SK-N-SH treated with all-trans-retinoic acid at 6 μM for 48 hours (cell line): Measurements from ENCODE around the gene CDK14.

Experiments
- GLIS3 ChIP-seq: fragments of 250-450 bp; sonication (Bioruptor Pico); IDR thresholded peaks from 2 replicates; pipeline ENCODE4 v1.5.0; 2020; ENCODE audit warnings: mild to moderate bottlenecking, moderate library complexity
- PATZ1 ChIP-seq: fragments of 250-450 bp; sonication (Bioruptor Pico); IDR thresholded peaks from 2 replicates; pipeline ENCODE4 v1.8.0; 2020; ENCODE audit warnings: mild to moderate bottlenecking, moderate library complexity, borderline replicate concordance
- SNAI2 ChIP-seq: fragments of 250-450 bp; sonication (Bioruptor Pico); IDR thresholded peaks from 2 replicates; pipeline ENCODE4 v1.5.0; 2020; ENCODE audit warnings: mild to moderate bottlenecking, moderate library complexity
- ZFP30 ChIP-seq: fragments of 450-650 bp; formaldehyde crosslinking; IDR thresholded peaks from 2 replicates; pipeline ENCODE4 v1.5.0; 2022; ENCODE audit warnings: mild to moderate bottlenecking, moderate library complexity
- ZNF565 ChIP-seq: fragments of 450-650 bp; formaldehyde crosslinking; conservative IDR thresholded peaks from 2 replicates; pipeline ENCODE4 v1.5.0; 2020; ENCODE audit warnings: low read depth, mild to moderate bottlenecking, moderate library complexity

GRCh38 chr7:91212582-91212981, 616.5 kb downstream of the CDK14 start:
- TF ChIP-seq ZFP30 = no peak
- no peak for TF ChIP-seq PATZ1 (CRISPR knock-in tag)
- no peak for TF ChIP-seq SNAI2 (CRISPR knock-in tag)
- TF ChIP-seq GLIS3 (CRISPR knock-in tag) = no peak
- TF ChIP-seq ZNF565 = no peak
